ENCODE data around the gene RAI14. TPM values are rescaled to one million over a fixed set of nuclear protein-coding genes. Genes with fewer than 3 reads are reported as not detected.

Gene RAI14
- polyA plus RNA-seq, 3 donors: 88.2 to 105 (median 97.5) TPM

DNA sequence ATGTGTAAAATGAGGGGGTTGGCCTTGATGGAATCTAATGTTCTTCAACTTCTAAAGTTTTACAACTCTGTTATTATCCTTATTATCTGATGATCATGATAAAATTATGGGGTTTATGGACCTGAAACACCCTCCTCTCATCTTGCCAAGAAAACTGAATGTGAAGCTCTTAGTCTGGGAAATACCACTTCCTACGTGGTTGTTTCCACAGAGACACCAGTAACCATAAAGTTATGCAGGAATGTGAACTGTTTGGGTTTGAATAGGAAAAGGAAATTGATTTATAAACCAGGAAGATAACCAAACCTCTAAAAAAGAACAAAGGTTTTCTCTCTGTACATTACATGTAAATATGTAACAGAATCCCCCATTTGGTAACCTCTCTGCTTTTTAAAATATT, 28.3 kb upstream of the RAI14 start:
- DNase-seq (ENCODE audit: extremely low read depth in 1 of 11, low read depth in 9 of 11, low spot score in 4 of 11): no peak

DNA sequence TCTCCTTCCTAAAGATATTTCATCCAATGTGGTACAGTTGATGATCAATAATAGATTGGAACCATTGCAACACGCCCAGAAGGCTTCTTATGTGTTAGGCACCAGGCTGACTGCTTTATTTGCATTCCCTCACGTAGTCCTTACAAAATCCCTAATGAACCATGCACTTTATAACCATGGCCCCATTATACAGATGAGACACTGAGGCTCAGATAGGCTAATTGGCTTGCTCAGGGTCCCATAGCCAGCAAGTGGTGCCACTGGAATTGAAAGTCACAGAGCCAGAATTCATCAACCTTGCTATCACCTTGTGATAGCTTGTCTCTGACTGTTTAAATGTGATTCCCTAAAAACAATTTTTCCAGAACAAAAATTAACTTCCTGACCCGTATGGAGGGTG, 27.8 kb upstream of the RAI14 start:
- DNase-seq (ENCODE audit: extremely low read depth in 1 of 11, low read depth in 9 of 11, low spot score in 4 of 11): no peak

DNA sequence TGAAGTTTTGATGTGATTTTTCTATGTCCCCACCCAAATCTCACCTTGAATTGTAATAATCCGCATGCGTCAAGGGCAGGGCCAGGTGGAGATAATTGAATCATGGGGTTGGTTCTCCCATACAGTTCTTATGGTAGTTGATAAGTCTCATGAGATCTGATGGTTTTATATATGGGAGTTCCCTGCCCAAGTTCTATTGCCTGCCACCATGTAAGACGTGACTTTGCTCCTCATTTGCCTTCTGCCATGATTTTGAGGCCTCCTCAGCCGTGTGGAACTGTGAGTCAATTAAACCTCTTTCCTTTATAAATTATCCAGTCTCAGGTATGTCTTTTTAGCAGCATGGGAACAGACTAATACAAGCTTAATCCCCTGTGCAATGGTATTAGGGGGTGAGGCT, 25.5 kb upstream of the RAI14 start:
- DNase-seq (ENCODE audit: extremely low read depth in 1 of 11, low read depth in 9 of 11, low spot score in 4 of 11): no peak

DNA sequence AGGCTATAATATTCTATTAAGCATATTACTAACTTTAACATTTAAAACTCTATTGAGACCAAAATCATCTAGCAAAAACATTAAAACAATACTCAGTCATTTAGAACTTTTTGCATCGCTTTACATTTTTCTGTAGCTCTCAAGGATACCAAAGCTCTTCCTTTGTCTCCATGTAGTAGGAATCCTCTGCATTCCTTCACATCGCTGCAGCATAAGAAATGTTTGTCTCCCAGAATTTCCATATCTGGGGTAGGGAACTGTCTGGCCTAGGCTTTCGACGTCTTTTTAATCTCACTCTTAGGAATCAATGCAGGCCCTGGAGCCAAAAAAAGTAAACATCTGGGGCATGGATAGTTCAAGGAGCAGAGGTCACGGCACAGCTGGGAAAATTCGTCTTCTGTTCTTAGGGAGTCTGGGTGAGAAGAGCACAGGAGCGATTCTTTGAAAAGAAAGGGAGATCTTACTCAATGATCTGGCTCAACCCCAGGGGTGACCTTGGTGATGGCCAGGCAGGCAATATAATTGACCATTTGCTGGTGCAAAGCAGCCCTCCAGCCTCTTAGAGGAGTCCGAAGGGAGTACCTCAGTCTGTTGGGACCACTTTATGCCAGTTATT, 23.2 kb upstream of the RAI14 start:
- no peak for DNase-seq (ENCODE audit: extremely low read depth in 1 of 11, low read depth in 9 of 11, low spot score in 4 of 11)

DNA sequence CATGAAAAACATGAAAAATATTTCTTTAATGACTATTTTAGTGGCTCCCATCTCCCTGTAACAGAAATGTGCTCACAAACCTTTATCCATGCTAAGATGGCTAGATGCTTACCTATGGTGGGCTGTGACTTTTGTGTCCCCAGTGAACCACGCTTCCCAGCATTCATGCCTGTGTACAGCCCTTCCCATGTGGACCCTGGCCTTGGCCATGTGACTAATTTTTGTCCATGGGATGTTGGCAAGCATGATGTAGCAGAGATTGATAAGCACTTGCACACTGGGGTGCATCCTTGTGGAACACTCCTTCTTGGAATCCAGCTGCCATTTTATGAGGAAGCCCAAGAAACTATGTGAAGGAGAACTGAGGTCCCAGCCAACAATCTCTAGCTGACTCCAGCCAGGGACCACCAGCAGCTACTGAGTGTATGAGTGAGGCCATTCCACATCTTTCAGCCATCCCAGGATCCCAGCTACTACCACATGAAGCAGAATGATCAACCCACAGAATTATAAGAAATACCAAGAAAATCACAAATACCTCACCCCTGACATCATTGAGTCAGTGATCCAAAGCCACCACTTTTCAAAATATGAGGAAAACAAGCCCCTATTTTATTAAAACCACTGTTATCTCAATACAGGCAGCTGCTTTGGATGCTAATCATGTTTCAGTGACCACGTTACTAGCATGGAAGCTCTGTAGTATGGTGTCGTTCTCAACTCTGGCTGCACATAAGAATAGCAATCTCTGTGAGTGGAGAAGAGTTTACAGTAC, 16.1 kb upstream of the RAI14 start:
- DNase-seq (ENCODE audit: extremely low read depth in 1 of 11, low read depth in 9 of 11, low spot score in 4 of 11): no peak

DNA sequence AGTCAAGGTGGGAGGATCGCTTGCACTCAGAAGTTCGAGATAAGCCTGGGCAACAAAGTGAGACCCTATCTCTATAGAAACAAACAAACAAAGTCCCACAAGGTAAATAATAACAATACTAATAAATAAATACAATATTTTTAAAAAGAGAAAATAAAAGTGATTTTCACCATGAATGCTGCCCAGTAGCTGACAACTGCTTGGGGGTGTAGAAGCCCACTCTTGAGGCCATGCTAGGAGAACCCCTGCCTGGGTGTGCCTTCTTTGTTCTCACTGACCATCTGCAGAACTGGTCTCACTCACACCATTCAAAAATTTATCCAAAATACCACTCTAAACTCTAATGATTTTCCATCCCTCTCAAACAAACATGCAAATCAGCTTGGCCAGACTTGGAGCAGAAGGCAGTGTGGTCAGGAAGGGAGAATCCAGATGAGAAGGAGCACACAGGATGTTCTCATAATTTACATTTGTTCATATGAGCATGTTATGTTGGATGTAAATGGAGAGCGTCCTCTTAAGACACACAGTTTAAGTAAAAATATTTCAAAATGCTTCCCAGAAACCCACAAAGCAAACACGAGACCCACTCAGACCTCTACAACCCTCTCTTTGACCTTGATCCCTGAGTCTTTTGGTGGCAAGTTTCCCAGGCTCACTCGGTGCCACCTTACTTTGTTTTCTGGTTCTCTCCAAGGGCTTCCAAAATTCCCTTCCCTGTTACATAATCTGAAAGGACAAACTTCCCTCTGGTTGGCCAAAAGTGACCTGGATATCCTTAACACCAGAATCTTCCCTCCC, 7.9 kb upstream of the RAI14 start:
- DNase-seq (ENCODE audit: extremely low read depth in 1 of 11, low read depth in 9 of 11, low spot score in 4 of 11): no peak

DNA sequence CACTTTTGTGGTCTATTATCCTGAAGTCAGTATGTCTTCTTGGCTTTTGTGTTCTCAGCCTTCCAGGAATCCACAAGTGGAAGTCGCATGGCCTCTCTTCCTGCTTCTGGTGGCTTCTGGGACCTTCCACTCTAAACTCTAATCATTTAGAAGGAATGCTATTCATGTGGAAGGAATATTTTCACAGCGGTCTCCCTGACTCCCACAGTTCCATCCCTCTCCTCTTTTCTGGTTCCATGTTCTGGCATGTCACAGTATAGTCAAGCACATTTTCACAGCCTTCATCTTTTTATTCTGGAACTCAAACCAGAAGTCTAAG, 7.3 kb upstream of the RAI14 start:
- DNase-seq (ENCODE audit: extremely low read depth in 1 of 11, low read depth in 9 of 11, low spot score in 4 of 11): no peak

DNA sequence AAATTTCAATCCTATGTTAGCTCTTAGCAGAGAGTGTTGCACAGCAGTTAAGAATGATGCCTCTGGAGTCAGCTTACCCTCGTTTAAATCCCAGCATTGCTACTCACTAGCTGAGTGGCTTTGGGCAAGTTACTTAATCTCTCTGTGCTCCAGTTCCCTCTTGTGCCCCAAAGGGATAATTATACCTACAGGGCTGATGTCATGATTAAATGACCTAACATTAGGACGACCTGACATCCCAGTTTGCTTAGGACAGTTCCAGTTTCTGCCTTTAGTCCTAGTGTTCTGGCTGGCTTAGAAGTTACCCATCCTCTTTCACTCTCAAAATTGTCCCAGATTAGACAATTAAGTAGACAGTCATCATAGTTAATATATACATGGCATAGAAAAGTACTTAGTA, 4.3 kb upstream of the RAI14 start:
- no peak for DNase-seq (ENCODE audit: extremely low read depth in 1 of 11, low read depth in 9 of 11, low spot score in 4 of 11)

DNA sequence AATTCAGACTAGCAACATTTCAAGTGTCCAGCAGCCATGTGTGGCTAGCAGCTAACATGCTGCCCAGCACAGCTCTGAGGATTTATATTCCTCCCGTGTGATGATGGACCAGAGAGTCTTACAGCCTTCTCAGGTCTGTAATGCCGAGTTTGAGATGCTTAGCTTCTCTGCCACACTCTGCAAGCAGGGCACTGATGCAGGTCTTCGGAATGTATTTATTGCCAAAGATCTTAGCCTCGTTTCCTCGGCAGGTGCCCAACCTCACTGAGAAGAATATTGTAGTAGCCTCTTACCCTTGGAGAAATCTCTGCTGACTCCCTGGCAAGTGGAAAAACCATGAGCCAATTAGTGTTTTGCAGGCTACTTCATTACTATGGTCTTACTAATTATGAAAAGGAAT, 3.7 kb upstream of the RAI14 start:
- no peak for DNase-seq (ENCODE audit: extremely low read depth in 1 of 11, low read depth in 9 of 11, low spot score in 4 of 11)

DNA sequence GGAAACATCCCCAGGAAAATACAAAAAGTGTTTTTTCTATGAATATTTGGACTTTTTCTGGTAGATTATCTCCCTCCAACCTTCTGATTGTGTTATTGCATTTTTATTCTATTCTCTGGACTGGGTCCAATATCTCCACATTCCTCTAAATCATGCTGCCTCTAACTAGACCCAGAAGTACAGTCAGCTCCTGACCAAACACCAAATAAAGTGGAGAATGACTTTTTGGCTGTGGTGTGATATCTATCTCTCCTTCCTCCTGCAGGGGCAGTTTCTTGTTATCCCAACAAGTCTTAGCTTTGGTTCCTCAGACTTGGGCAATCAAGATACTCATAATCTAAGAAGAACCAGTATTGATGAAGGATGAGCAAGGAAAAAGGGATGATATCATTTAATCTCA, 3.2 kb upstream of the RAI14 start:
- DNase-seq (ENCODE audit: extremely low read depth in 1 of 11, low read depth in 9 of 11, low spot score in 4 of 11): no peak

DNA sequence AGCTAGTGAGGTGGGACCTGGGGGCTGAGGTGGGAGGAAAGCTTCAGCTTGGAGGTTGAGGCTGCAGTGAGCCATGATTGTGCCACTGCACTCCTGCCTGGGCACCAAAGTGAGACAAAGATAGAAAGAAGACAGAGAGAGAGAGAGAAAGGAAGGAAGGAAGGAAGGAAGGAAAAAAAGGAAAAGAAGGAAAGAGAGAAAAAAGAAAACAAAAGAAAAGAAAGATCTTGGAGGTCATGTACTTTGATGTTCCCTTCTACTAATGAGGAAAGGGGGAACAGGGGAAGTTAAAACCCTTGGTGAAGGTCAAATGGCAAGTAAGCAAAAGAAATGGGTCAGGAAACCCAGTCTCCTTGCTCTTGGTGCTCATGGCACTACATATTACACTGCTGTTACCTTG, 2.4 kb upstream of the RAI14 start:
- no peak for DNase-seq (ENCODE audit: extremely low read depth in 1 of 11, low read depth in 9 of 11, low spot score in 4 of 11)

DNA sequence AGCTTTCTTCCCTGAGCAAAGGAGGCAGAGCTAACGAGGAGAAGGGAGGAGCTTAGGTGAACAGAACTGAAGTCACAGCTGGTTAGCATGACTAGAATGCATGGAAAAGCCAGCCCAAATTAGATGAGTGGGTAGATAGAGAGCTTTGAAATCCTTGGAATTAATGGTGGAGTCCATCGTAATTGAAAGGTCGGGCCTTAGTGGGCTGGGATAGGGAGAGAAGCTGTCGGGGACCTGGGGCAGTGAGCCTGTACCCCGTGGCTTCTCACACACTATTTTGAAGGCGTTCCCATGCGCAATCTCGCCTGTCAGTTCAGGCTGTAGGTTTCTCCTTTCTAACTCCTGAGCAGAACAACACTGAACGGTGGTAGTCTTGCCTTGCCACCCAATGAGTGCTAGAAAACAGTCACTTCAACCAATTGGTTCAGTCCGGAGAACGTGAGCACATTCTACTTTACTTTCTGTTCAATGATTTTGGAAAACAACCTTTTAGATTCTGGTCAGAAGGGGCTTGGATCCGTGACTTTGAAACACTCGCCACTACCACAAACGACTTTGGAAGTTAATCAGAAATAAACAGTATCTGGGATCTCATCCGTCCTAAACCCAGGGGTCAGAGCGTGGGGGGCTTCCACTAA, 655 bp upstream of the RAI14 start:
- peak; percentile 62 to 89 (median 72) for DNase-seq (ENCODE audit: extremely low read depth in 1 of 11, low read depth in 9 of 11, low spot score in 4 of 11)

DNA sequence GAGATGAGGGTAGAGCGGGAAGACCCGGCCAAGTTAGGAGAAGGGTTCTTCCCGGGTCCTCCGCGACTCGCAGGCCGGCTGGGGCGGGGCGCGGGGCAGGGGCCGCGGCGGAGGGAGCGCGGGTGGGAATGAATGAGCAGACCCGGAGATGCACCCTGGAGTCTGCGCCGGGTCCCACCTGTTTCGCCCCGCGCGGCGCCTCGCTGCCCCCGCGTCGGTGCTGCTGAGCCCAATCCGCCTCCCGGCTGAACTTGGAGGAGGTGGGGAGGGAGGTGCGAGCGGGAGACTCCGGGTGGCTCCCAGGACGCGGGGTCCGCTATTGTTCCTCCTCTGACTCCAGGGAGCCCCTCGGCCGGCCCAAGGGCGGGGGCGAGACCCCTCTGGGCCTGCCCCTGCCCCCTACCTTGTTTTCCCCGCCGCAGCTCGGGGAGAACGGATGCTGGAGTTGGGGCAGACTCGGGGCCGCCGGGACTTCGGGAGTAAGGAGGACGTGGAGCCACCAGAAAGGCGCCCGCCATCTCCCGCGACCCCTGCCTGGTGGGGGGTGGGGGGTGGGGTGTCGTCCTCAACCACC, 659 bp downstream of the RAI14 start:
- peak in 2 of 11 donors; percentile 24 to 25 for DNase-seq (ENCODE audit: extremely low read depth in 1 of 11, low read depth in 9 of 11, low spot score in 4 of 11)

DNA sequence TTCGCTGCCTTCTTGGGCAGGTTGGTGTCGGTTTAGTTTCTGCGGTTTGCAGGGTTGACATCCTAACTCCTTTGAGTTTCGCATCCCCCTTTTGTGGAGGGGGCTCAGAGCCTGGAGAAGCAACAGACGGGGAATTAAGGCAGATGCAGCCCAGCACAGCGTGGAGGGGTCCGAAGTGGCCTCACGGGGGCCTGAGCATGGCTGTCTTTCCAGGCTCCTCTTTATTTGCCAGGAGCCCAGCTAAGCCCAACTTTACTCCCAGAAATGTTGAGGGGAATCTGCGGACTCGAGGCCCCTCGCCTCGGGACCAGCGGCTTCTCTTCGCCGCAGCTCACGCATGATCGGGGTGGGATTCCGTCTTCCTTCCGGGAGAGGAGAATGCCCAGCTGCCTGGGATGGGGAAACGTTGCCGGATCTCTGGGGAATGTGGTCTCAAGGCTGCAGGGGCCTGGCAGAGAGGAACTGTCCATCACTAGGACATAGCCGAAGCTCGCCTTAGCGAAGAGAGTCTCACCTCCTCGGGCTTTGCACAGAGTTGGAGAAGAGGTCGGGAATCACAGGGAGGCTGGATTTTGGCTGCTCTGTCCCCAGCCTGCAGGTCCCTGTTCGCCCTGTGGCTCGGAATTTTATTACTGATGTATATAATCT, 1.3 kb downstream of the RAI14 start:
- DNase-seq (ENCODE audit: extremely low read depth in 1 of 11, low read depth in 9 of 11, low spot score in 4 of 11): peak in 2 of 11 donors; percentile 12 to 25

DNA sequence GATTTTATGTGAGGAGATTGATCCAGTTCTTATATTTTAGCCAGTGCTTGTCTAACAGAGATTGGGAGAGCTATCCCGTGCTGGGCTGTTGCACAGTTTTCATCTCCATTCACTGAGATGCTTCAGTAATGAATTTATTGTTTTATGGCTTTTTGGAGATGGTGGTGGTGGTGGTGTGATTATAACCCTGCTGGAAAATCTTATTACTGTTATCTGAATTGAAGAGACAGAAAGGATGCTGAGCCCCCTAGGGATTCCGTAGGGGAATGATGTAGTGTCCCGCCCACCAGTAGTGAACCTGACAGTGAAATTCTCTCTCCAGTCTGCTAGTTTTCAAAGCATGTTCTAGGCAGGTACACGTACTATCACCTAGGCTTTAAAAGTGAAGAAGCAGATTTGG, 1.9 kb downstream of the RAI14 start:
- peak in 1 of 11 donors; percentile 17 for DNase-seq (ENCODE audit: extremely low read depth in 1 of 11, low read depth in 9 of 11, low spot score in 4 of 11)

DNA sequence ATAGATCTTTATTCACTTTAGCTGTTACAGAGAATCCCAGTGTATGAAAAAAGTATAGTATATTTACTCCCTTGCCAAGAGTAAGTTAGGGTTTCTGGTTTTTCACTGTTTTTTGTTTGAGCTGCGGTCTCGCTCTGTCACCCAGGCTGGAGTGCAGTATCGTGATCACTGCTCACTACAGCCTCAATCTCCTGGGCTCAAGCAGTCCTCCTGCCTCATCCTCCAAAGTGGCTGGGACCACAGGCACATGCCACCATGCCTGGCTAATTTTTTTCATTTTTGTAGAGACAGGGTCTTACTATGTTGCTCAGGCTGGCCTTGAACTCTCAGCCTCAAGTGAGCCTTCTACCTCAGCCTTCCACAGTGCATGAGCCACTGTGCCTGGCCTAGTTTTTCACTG, 3.0 kb downstream of the RAI14 start:
- DNase-seq (ENCODE audit: extremely low read depth in 1 of 11, low read depth in 9 of 11, low spot score in 4 of 11): no peak

DNA sequence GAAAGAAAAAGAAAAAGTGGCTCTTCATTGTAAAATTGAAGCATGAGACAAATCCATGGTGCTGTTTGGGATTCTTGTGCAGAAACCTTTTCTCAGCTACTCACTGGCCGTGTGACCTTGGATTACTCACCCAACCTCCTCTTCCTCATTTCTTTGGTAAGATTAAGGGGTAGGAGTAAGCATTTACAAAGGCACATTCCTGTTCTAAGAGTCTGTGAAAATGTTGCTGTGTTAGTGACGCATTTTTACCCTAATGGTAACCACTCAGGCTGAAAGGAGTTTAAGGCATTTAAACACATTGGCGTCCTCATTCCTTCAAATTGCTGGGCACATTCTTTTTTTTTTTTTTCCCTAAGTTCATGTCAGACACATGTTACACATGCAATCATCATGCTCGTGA, 4.3 kb downstream of the RAI14 start:
- DNase-seq (ENCODE audit: extremely low read depth in 1 of 11, low read depth in 9 of 11, low spot score in 4 of 11): no peak

DNA sequence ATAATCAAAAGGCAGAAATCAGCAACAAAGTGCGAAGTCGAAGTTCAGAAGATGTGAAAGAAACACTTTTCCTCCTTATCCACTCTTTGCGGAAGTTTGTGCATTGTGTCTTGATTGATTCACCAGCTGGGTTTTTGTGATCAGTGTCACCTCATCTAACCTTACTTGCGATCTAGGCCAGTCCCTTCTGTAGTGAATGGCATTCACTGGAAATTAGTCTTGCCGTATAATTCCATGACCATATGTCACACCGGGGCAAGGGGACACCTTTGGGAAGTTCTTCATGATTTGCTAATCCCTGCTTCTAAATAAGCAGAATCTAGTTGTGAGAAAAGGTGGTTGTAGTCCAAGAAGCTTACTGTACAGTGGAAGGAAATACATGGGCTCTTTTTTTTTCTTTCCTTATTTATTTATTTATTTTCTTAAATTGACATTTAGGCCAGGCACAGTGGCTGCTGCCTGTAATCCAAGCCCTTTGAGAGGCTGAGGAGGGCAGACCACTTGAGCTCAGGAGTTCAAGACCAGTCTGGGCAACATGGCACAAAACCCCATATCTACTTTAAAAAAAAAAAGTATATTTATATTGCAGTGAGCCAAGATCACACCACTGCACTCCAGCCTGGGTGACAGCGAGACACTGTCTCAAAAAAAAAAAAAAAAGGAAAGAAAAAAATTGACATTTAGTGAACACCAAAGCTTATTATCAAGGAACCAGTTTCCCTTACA, 7.8 kb downstream of the RAI14 start:
- DNase-seq (ENCODE audit: extremely low read depth in 1 of 11, low read depth in 9 of 11, low spot score in 4 of 11): no peak

All from renal cortex interstitium (tissue), 11 donors.